Endometrium (tissue), 2 donors: Measurements from ENCODE around the gene NELFB.

Source experiments
- FAIRE-seq: peaks from 2 replicates; lab custom pipeline; 2012; peaks lifted over from hg19 to GRCh38; lab: Jason Lieb, UNC
- donor health status: control.
- donor health status: control.

Gene NELFB

GRCh38 chr9:137303151-137303892 is 48.2 kb downstream of the NELFB start:
- no peak for FAIRE-seq

GRCh38 chr9:137303893-137304382 is 48.8 kb downstream of the NELFB start:
- no peak for FAIRE-seq

- FAIRE-seq: no peak
These were observed 49.4 kb downstream of the NELFB start for GRCh38 chr9:137304383-137305059.

- no peak for FAIRE-seq
These were observed 50.1 kb downstream of the NELFB start for GRCh38 chr9:137305060-137305797.

- FAIRE-seq: no peak
These were observed 50.6 kb downstream of the NELFB start for GRCh38 chr9:137305798-137306065.

- no peak for FAIRE-seq
These were observed 51.1 kb downstream of the NELFB start for GRCh38 chr9:137306066-137306849.

- FAIRE-seq: no peak
These were observed 51.7 kb downstream of the NELFB start for GRCh38 chr9:137306850-137307254.

- no peak for FAIRE-seq
These were observed 52.3 kb downstream of the NELFB start for GRCh38 chr9:137307255-137308056.

- FAIRE-seq: no peak
These were observed 53.0 kb downstream of the NELFB start for GRCh38 chr9:137308057-137308619.

GRCh38 chr9:137309368-137310188 is 54.5 kb downstream of the NELFB start:
- FAIRE-seq: no peak

- FAIRE-seq: no peak
These were observed 55.3 kb downstream of the NELFB start for GRCh38 chr9:137310189-137311052.

GRCh38 chr9:137311171-137311985 is 56.3 kb downstream of the NELFB start:
- no peak for FAIRE-seq

- FAIRE-seq: no peak
These were observed 57.1 kb downstream of the NELFB start for GRCh38 chr9:137311986-137312851.

GRCh38 chr9:137312852-137313325 is 57.8 kb downstream of the NELFB start:
- FAIRE-seq: no peak

- no peak for FAIRE-seq
These were observed 58.3 kb downstream of the NELFB start for GRCh38 chr9:137313326-137313936.

- no peak for FAIRE-seq
These were observed 58.9 kb downstream of the NELFB start for GRCh38 chr9:137313956-137314560.
